KMS-11 (cell line): ENCODE measurements around the gene SPRYD4.
"Not testable (repeated sequence)": the region's sequence is repeated elsewhere in the genome, so short reads cannot be mapped to it uniquely, and the experiment has no call there.

Source experiments
- H2AFZ ChIP-seq: fragments of 200-600 bp; sonication (generic); 2 replicates; pipeline ENCODE4 v1.6.1; 2016; ENCODE audit warnings: antibody characterized with exemption, mixed run types, low read depth
- H3K27ac ChIP-seq: fragments of 200-600 bp; sonication (generic); 2 replicates; pipeline ENCODE4 v1.6.1; 2016; ENCODE audit warnings: mild to moderate bottlenecking, mixed run types
- H3K27me3 ChIP-seq: fragments of 200-600 bp; sonication (generic); 2 replicates; pipeline ENCODE4 v1.6.1; 2017; ENCODE audit warnings: mild to moderate bottlenecking, low read depth, mixed run types, moderate library complexity; ENCODE audit not compliant: insufficient read depth
- H3K36me3 ChIP-seq: fragments of 200-600 bp; sonication (generic); 2 replicates; pipeline ENCODE4 v1.6.1; 2017; ENCODE audit warnings: mild to moderate bottlenecking, mixed run types; ENCODE audit not compliant: insufficient read depth
- H3K4me1 ChIP-seq: fragments of 200-600 bp; sonication (generic); 2 replicates; pipeline ENCODE4 v1.6.1; 2016; ENCODE audit warnings: mild to moderate bottlenecking, low read depth, mixed run types; ENCODE audit not compliant: poor library complexity, severe bottlenecking
- H3K4me2 ChIP-seq: fragments of 200-600 bp; sonication (generic); 2 replicates; pipeline ENCODE4 v1.7.0; 2016; ENCODE audit warnings: mild to moderate bottlenecking, mixed run types
- H3K4me3 ChIP-seq: fragments of 200-600 bp; sonication (generic); IDR thresholded peaks from 2 replicates; pipeline ENCODE4 v1.6.1; 2017; ENCODE audit warnings: low read depth, low read length, mixed read lengths; ENCODE audit not compliant: insufficient read depth
- H3K79me2 ChIP-seq: fragments of 200-600 bp; sonication (generic); 2 replicates; pipeline ENCODE4 v1.6.1; 2016; ENCODE audit warnings: low read depth, mixed run types; ENCODE audit not compliant: insufficient read depth
- H3K9ac ChIP-seq: fragments of 200-600 bp; sonication (generic); 2 replicates; pipeline ENCODE4 v1.6.1; 2016; ENCODE audit warnings: mild to moderate bottlenecking, mixed run types
- H4K20me1 ChIP-seq: fragments of 200-600 bp; sonication (generic); 2 replicates; pipeline ENCODE4 v1.6.1; 2016; ENCODE audit warnings: mild to moderate bottlenecking, mixed run types; ENCODE audit not compliant: insufficient read depth
- CTCF ChIP-seq: fragments of 200-600 bp; sonication (generic); conservative IDR thresholded peaks from 2 replicates; pipeline ENCODE4 v1.6.1; 2017; ENCODE audit warnings: low read depth, mild to moderate bottlenecking, antibody characterized with exemption, low read length, moderate library complexity, mixed read lengths

SPRYD4 gene

DNA sequence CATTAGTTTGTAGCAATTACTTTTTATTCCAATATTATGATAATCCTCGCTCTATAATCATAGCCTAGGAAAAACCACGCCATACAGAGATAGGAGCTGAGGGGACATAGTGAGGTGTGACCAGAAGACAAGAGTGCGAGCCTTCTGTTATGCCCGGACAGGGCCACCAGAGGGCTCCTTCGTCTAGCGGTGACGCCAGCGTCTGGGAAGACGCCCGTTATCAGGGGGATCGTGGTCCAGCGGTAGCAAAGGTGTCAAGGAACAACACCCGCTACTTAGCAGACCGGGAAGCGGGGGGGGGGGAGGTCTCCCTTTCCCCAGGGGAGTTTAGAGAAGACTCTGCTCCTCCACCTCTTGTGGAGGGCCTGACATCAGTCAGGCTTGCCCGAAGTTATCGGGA lies 28.3 kb downstream of the SPRYD4 start:
- not testable (repeated sequence) for H2AFZ ChIP-seq, H3K4me2 ChIP-seq, H3K36me3 ChIP-seq, H3K4me1 ChIP-seq, H3K9ac ChIP-seq, H3K27ac ChIP-seq, H4K20me1 ChIP-seq, H3K79me2 ChIP-seq, H3K4me3 ChIP-seq
- peak; percentile 60; the same call in 1 of the 2 replicates for TF ChIP-seq CTCF
- peaks cover 19% of the 10 kb centered on the region; the same call in 1 of the 2 replicates for H3K27me3 ChIP-seq

- peaks cover 18% of the 10 kb centered on the region; the same call in 1 of the 2 replicates for H3K27me3 ChIP-seq
- H3K4me3 ChIP-seq, H2AFZ ChIP-seq, H3K9ac ChIP-seq, H3K79me2 ChIP-seq, H3K36me3 ChIP-seq, H3K4me1 ChIP-seq, H3K27ac ChIP-seq, H3K4me2 ChIP-seq, H4K20me1 ChIP-seq: not testable (repeated sequence)
- TF ChIP-seq CTCF: 0 out of 2 replicates have a peak, but pooled peaks have one; percentile 8
These were observed 29.9 kb downstream of the SPRYD4 start for GRCh38 chr12:56498126-56498902.

- H2AFZ ChIP-seq, H3K36me3 ChIP-seq, H3K4me1 ChIP-seq, H3K79me2 ChIP-seq, H4K20me1 ChIP-seq, H3K27ac ChIP-seq, H3K9ac ChIP-seq, H3K4me2 ChIP-seq, H3K4me3 ChIP-seq: not testable (repeated sequence)
- H3K27me3 ChIP-seq: peaks cover 18% of the 10 kb centered on the region; the same call in 1 of the 2 replicates
These were observed 31.1 kb downstream of the SPRYD4 start for GRCh38 chr12:56499452-56499851.

DNA sequence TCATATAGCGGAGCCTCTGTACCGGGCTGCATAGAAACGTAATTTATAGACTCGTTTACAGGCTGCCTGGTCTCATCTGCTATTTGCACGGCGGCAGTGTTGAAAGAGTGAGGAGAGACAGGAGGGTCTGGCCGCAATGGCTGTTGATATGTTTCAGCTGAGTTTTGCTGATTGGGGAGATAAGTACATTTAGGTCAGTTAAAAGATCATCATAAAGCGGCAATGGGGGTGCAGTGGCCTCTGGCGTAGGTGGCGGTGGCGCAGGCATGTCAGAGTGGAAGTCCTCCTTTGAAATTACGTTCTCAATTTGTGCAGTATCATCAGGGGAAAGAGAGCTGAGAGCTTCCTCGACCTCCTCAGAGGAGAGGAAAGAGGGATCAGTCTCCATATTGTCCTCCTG lies 31.5 kb downstream of the SPRYD4 start:
- not testable (repeated sequence) for H3K36me3 ChIP-seq, H3K4me3 ChIP-seq, H3K27ac ChIP-seq, H3K9ac ChIP-seq, H3K4me1 ChIP-seq, H4K20me1 ChIP-seq, H3K79me2 ChIP-seq, H3K4me2 ChIP-seq, H2AFZ ChIP-seq
- H3K27me3 ChIP-seq: peaks cover 18% of the 10 kb centered on the region; the same call in 1 of the 2 replicates

DNA sequence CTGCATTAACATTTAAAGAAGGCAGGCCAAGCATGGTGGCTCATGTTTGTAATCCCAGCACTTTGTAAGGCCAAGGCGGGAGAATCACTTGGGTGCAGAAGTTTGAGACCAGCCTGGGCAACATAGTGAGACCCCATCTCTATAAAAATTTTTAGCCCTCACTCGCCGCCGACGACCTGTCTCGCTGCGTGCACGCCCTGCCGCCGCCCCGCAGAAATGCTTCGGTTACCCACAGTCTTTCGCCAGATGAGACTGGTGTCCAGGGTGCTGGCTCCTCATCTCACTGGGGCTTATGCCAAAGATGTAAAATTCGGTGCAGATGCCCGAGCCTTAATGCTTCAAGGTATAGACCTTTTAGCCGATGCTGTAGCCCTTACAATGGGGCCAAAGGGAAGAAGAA lies 42.4 kb downstream of the SPRYD4 start:
- Histone ChIP-seq H3K79me2 (no peaks in the 10 kb centered on the region), H3K27me3 (no peaks in the 10 kb centered on the region; the same call in 1 of the 2 replicates), H3K4me1 (peaks cover 3% of the 10 kb centered on the region), H3K9ac (no peak overlapping the region), H3K27ac (no peak overlapping the region), H4K20me1 (no peaks in the 10 kb centered on the region), H3K4me3 (no peak overlapping the region), H3K4me2 (no peak overlapping the region), H3K36me3 (no peaks in the 10 kb centered on the region), H2AFZ (no peak overlapping the region)
- TF ChIP-seq CTCF: no peak
